ENCODE data around the gene NT5DC1. TPM values are rescaled to one million over a fixed set of nuclear protein-coding genes. Genes with fewer than 3 reads are reported as not detected.
A peak's percentile ranks its signal among the peaks of the same experiment; 100 is the strongest.

NT5DC1 gene
- total and polyA plus RNA-seq, 10 of the 15 experiments (the other 5 are each of a cell fraction or from before 2014, with no cell fraction given): 40.8 to 140 (median 66.8) TPM

- no peak for TF ChIP-seq MEF2B (IDR thresholded peaks at IDR 0.05; ENCODE audit: partially characterized antibody, poor library complexity, severe bottlenecking)
- TF ChIP-seq RUNX3 (IDR thresholded peaks at IDR 0.05; ENCODE audit: low read length): peak; percentile 71
- peak; percentile 85 for TF ChIP-seq PML (IDR thresholded peaks at IDR 0.05; ENCODE audit: low read length)
- peak; percentile 98 for TF ChIP-seq RFX5 (IDR thresholded peaks at IDR 0.05; ENCODE audit: low read depth, low read length)
- TF ChIP-seq KLF5 (IDR thresholded peaks at IDR 0.05; ENCODE audit: partially characterized antibody): no peak
- no peak for TF ChIP-seq NR2C2 (IDR thresholded peaks at IDR 0.05; ENCODE audit: borderline replicate concordance, control insufficient read depth, insufficient read length, low read depth)
- TF ChIP-seq POLR2AphosphoS2 (IDR thresholded peaks at IDR 0.05; ENCODE audit: low read depth, low read length): peak; percentile 78
- peak; percentile 84 for TF ChIP-seq CREB1 (IDR thresholded peaks at IDR 0.05; ENCODE audit: low read depth)
- TF ChIP-seq NR2F1 (conservative IDR thresholded peaks at IDR 0.05): no peak
- 0 out of 2 replicates have a peak, but pooled peaks have one; percentile 24 for TF ChIP-seq MAX (IDR thresholded peaks at IDR 0.05; ENCODE audit: low read depth, low read length)
- peak; percentile 81 for TF ChIP-seq LARP7 (IDR thresholded peaks at IDR 0.05)
- TF ChIP-seq PBX3 (IDR thresholded peaks at IDR 0.05; ENCODE audit: insufficient replicate concordance, low read depth, low read length): no peak
- no peak for TF ChIP-seq SMC3 (IDR thresholded peaks at IDR 0.05; ENCODE audit: borderline replicate concordance, low read length)
- TF ChIP-seq JUNB (IDR thresholded peaks at IDR 0.05): no peak
Measured at GRCh38 chr6:116279232-116280160, 178.8 kb downstream of the NT5DC1 start, which contains the start of gene TSPYL1 (continued).

Data from GM12878 (cell line).